Breast epithelium (tissue), 3 donors: ENCODE results near the gene CERS1.

Experiments used
- POLR2A ChIP-seq: fragments of 450-650 bp; IDR thresholded peaks from one replicate; pipeline ENCODE4 v1.6.1; 2016; ENCODE audit warnings: antibody characterized with exemption, mild to moderate bottlenecking, moderate library complexity
- TF ChIP-seq, protein P1 (sequence below), 3 donors: fragments of 450-650 bp; IDR thresholded peaks; one replicate each; pipeline ENCODE4 v1.5.1; 2016 to 2017; ENCODE audit warnings: antibody characterized with exemption in 3 of 3, mild to moderate bottlenecking in 3 of 3, moderate library complexity in 3 of 3

DNA sequence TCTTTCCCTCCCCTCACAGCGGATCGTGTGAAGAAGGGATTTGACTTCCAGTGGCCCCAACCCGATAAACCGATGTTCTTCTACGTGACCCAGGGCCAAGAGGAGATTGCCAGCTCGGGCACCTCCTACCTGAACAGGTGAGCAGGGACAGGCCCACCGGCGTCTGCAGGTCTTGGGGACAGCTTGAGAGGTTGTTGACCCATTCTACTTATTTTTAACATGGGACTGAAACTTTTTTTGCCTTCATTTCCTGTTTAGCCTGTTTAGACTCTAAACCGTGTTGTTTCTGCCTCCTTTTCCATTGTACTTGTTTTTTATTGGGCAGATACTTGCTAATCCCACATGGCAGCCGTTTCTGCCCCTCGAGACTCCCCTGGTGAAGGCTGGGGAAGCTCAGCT, 35.7 kb downstream of the CERS1 start:
- TF ChIP-seq POLR2A = no peak
- TF ChIP-seq, protein P1, sequence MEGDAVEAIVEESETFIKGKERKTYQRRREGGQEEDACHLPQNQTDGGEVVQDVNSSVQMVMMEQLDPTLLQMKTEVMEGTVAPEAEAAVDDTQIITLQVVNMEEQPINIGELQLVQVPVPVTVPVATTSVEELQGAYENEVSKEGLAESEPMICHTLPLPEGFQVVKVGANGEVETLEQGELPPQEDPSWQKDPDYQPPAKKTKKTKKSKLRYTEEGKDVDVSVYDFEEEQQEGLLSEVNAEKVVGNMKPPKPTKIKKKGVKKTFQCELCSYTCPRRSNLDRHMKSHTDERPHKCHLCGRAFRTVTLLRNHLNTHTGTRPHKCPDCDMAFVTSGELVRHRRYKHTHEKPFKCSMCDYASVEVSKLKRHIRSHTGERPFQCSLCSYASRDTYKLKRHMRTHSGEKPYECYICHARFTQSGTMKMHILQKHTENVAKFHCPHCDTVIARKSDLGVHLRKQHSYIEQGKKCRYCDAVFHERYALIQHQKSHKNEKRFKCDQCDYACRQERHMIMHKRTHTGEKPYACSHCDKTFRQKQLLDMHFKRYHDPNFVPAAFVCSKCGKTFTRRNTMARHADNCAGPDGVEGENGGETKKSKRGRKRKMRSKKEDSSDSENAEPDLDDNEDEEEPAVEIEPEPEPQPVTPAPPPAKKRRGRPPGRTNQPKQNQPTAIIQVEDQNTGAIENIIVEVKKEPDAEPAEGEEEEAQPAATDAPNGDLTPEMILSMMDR (IDR thresholded peaks at IDR 0.05) = no peak
